MM.1S (cell line): Measurements from ENCODE around the gene C12orf60.

Experiments
- DNase-seq: peaks from one replicate; pipeline ENCODE4 v3.0.0-alpha.2; 2015
- H2AFZ ChIP-seq: fragments of 300-600 bp; sonication (generic); 2 replicates; pipeline ENCODE4 v1.6.0; 2016; ENCODE audit warnings: antibody characterized with exemption, low read length
- H3F3A ChIP-seq: fragments of 300-600 bp; sonication (generic); 2 replicates; pipeline ENCODE4 v1.6.1; 2016; ENCODE audit warnings: mild to moderate bottlenecking, antibody characterized with exemption, low read length, moderate library complexity, mixed read lengths; ENCODE audit not compliant: insufficient read depth
- H3K27ac ChIP-seq: fragments of 300-600 bp; sonication (generic); 2 replicates; pipeline ENCODE4 v1.5.1; 2016; ENCODE audit warnings: mild to moderate bottlenecking, low read length
- H3K27me3 ChIP-seq: fragments of 300-600 bp; sonication (generic); replicated peaks from 2 replicates; pipeline ENCODE4 v1.6.0; 2016; ENCODE audit warnings: low read length; ENCODE audit not compliant: insufficient read depth
- H3K36me3 ChIP-seq: fragments of 300-600 bp; sonication (generic); replicated peaks from 2 replicates; pipeline ENCODE4 v1.6.1; 2016; ENCODE audit warnings: mild to moderate bottlenecking, low read length, mixed read lengths; ENCODE audit not compliant: insufficient read depth
- H3K4me1 ChIP-seq: fragments of 300-600 bp; sonication (generic); 2 replicates; pipeline ENCODE4 v1.6.1; 2016; ENCODE audit warnings: low read length, mixed read lengths
- H3K4me2 ChIP-seq: fragments of 300-600 bp; sonication (generic); 2 replicates; pipeline ENCODE4 v1.6.0; 2016; ENCODE audit warnings: low read depth, low read length
- H3K4me3 ChIP-seq: fragments of 300-600 bp; sonication (generic); 2 replicates; pipeline ENCODE4 v1.5.1; 2016; ENCODE audit warnings: low read length, mixed read lengths
- H3K79me2 ChIP-seq: fragments of 300-600 bp; sonication (generic); 2 replicates; pipeline ENCODE4 v1.6.1; 2016; ENCODE audit warnings: mixed run types, low read length, mixed read lengths
- H3K9ac ChIP-seq: fragments of 300-600 bp; sonication (generic); 2 replicates; pipeline ENCODE4 v1.6.1; 2016; ENCODE audit warnings: low read length, mixed read lengths
- H3K9me2 ChIP-seq: fragments of 300-600 bp; sonication (generic); replicated peaks from 2 replicates; pipeline ENCODE4 v1.6.1; 2016; ENCODE audit warnings: mild to moderate bottlenecking, low read length, mixed read lengths; ENCODE audit not compliant: insufficient read depth
- H3K9me3 ChIP-seq: fragments of 300-600 bp; sonication (generic); replicated peaks from 2 replicates; pipeline ENCODE4 v1.6.1; 2016; ENCODE audit warnings: mild to moderate bottlenecking, low read length, mixed read lengths; ENCODE audit not compliant: insufficient read depth
- H4K20me1 ChIP-seq: fragments of 300-600 bp; sonication (generic); 2 replicates; pipeline ENCODE4 v1.6.1; 2016; ENCODE audit warnings: mild to moderate bottlenecking, low read length, moderate library complexity, mixed read lengths; ENCODE audit not compliant: insufficient read depth
- CTCF ChIP-seq: fragments of 300-600 bp; sonication (generic); IDR thresholded peaks from 2 replicates; pipeline ENCODE4 v1.5.1; 2016; ENCODE audit warnings: antibody characterized with exemption, low read length, mixed read lengths
- EZH2 ChIP-seq: fragments of 300-600 bp; sonication (generic); optimal IDR thresholded peaks from 2 replicates; pipeline ENCODE3; 2017; ENCODE audit warnings: low read depth, mild to moderate bottlenecking, antibody characterized with exemption, low read length, mixed read lengths
- EZH2phosphoT487 ChIP-seq: fragments of 300-600 bp; sonication (generic); IDR thresholded peaks from 2 replicates; pipeline ENCODE4 v1.6.1; 2018; ENCODE audit warnings: antibody characterized with exemption, low read length

Gene C12orf60

GRCh38 chr12:14849661-14850060 lies 46.2 kb downstream of the C12orf60 start:
- DNase-seq: no peak
- Histone ChIP-seq H3K9me2 (no peaks in the 10 kb centered on the region), H3K4me2 (no peak overlapping the region), H2AFZ (no peak overlapping the region), H3K36me3 (no peaks in the 10 kb centered on the region), H3K79me2 (no peaks in the 10 kb centered on the region), H3K27ac (no peak overlapping the region), H3K27me3 (no peaks in the 10 kb centered on the region), H3K4me1 (peaks cover 16% of the 10 kb centered on the region), H3K9ac (no peak overlapping the region), H3F3A (peaks cover 11% of the 10 kb centered on the region; the same call in 1 of the 2 replicates), H3K9me3 (no peaks in the 10 kb centered on the region), H4K20me1 (no peaks in the 10 kb centered on the region), H3K4me3 (no peak overlapping the region)
- TF ChIP-seq CTCF: no peak
- TF ChIP-seq EZH2phosphoT487: no peak
- no peak for TF ChIP-seq EZH2

GRCh38 chr12:14850929-14851663 lies 47.6 kb downstream of the C12orf60 start:
- H3K9me3 ChIP-seq: no peaks in the 10 kb centered on the region
- H3K9ac ChIP-seq: peak overlapping the region; percentile 4; the same call in 1 of the 2 replicates
- H3K27ac ChIP-seq: peak overlapping the region; percentile 68
- no peaks in the 10 kb centered on the region for H3K79me2 ChIP-seq
- H3K27me3 ChIP-seq: no peaks in the 10 kb centered on the region
- DNase-seq: peak; percentile 88
- H3K36me3 ChIP-seq: no peaks in the 10 kb centered on the region
- no peaks in the 10 kb centered on the region for H4K20me1 ChIP-seq
- H3K4me3 ChIP-seq: no peak overlapping the region
- H3F3A ChIP-seq: peaks cover 11% of the 10 kb centered on the region; the same call in 1 of the 2 replicates
- no peaks in the 10 kb centered on the region for H3K9me2 ChIP-seq
- H2AFZ ChIP-seq: peak overlapping the region; percentile 83
- TF ChIP-seq EZH2phosphoT487: no peak
- no peak for TF ChIP-seq CTCF
- no peak for TF ChIP-seq EZH2
- peak overlapping the region; percentile 32; the same call in 1 of the 2 replicates for H3K4me2 ChIP-seq
- peaks cover 16% of the 10 kb centered on the region for H3K4me1 ChIP-seq

- H3K36me3 ChIP-seq: no peaks in the 10 kb centered on the region
- no peak overlapping the region for H2AFZ ChIP-seq
- H3K9me3 ChIP-seq: no peaks in the 10 kb centered on the region
- H3K9me2 ChIP-seq: no peaks in the 10 kb centered on the region
- peaks cover 11% of the 10 kb centered on the region; the same call in 1 of the 2 replicates for H3F3A ChIP-seq
- no peaks in the 10 kb centered on the region for H3K27me3 ChIP-seq
- no peak overlapping the region for H3K4me2 ChIP-seq
- no peak for TF ChIP-seq EZH2
- no peak for TF ChIP-seq CTCF
- no peak for TF ChIP-seq EZH2phosphoT487
- no peaks in the 10 kb centered on the region for H3K79me2 ChIP-seq
- H4K20me1 ChIP-seq: no peaks in the 10 kb centered on the region
- no peak overlapping the region for H3K9ac ChIP-seq
- no peak overlapping the region for H3K4me3 ChIP-seq
- H3K27ac ChIP-seq: no peak overlapping the region
- DNase-seq: no peak
- peaks cover 16% of the 10 kb centered on the region for H3K4me1 ChIP-seq
Measured at GRCh38 chr12:14852880-14853279, 49.4 kb downstream of the C12orf60 start.
